ACHN (cell line): Measurements from ENCODE around the gene TCF4.
A peak's percentile ranks its signal among the peaks of the same experiment; 100 is the strongest.

Experiments
- DNase-seq: peaks from one replicate; pipeline ENCODE4 v3.0.0-alpha.2; 2015
- in situ Hi-C: cut with HindIII; loops from 2 replicates; pipeline ENCODE4 v1.10.0; 2017; ENCODE audit warnings: low sequenced_read_pairs, low pct_ligation_motif_present, low pct_unique_long_range_greater_than_20kb

The TCF4 gene

DNA sequence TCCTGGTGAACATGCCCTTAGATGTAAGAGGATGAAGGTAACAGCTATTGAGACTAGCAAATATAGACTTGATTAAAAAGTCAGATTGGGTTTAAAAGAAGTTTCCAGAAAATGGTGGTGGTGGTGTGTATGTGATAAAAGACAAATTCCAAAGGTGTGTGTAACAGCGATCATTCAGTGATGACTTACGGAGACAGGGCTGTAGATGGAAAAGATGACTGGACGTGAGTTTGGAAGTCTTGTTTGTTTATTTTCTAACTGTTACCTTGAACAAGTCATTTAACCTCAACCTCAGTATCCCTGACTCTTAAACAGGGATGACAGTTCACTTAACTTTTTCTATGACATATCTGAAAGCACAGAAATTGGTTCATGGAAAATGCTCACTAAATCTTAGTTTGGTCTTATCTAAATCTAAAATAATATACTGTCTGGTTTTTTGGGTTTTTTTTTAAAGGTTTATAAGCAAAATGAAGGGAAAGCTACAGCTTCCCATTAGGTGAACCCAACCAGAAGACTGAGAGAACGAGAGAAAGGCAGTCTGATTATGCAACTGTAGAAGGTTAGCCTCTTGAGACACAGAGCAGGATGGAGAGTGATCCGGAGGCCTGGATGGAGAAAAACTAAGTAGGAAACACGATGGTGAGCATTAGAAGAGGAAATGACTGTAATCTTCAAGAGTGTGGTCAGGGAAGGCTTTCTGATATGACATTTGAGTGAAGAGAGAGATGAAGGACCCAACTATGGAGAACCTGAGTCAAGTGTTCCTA, 71.9 kb downstream of the TCF4 start:
- in situ Hi-C loops, result no loop called here
- no peak for DNase-seq

DNA sequence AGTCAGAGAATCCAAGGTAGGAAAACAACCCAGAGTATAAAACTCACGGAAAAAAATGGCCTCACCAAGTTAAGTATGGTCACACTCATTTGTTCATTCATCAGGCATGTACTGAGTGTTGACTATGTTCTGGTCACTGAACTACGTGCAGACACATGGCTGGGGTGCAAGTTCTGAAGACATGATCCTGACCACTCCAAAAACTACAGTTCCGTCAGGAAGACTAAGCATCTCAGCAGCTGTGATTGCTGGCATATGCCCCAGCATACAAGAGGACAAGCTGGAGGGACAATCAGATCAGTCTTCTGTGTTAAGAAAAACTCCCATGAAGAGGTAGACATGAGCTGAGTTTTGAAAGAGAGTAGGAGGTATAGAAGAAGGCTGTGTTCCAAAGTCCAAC, 72.8 kb downstream of the TCF4 start:
- in situ Hi-C loops, result no loop called here
- DNase-seq, result no peak

DNA sequence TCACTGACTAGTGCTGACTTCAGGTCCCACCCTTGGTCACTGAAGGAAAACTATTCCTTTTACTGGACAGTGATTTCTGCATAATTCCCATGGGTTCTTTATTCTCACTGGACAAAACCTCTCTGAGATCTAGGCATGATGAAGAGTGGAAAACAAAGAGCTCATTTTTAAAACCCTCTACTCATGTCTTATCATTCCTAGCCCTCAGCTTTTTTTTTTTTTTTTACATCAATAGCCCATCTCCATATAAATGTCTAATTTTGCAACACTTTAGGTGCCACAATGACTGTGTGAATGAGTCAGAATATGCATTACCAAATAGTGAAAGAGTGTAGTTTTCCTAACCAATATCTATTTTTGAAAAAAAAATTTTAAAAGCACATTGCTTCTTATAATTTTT, 74.8 kb downstream of the TCF4 start:
- in situ Hi-C loops, result no loop called here
- DNase-seq, result no peak

DNA sequence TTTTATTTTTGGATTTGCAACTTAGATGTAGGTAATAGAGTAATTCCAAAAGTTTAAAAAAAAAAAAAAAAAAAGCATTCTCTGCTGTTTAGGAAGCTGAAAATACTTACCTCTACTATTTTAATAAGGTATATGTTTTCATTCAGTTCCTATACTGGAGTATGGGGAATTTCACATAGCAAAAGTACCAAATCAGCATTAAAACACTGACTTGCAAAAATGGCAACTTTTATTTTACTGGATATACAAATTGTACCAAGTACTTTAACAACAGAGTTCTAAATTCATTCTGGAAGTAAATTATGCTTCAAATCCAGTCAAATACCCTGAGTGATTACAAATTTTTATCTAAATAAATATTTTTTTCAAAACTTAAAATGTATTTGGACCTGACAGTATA, 76.7 kb downstream of the TCF4 start:
- in situ Hi-C loops, result no loop called here
- DNase-seq, result no peak

DNA sequence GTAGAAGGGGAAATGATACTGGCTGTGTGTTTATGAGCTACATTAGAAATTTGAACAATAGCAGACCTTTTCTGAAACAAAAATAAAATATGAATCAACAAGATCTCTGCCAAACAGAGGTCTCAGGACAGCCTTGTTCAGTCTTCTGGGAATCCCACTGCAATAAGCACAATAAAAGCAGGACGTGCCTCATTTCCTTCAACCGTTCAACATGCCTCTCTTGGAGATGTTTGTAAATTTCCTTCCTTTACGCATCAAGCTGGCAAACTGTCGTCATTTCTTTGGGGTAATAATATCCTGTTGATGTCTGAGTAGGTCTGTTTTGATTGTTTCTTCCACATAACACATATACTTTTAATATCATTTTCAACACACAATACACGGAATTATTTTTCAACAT, 77.2 kb downstream of the TCF4 start:
- in situ Hi-C loops, result no loop called here
- DNase-seq, result peak; percentile 52

DNA sequence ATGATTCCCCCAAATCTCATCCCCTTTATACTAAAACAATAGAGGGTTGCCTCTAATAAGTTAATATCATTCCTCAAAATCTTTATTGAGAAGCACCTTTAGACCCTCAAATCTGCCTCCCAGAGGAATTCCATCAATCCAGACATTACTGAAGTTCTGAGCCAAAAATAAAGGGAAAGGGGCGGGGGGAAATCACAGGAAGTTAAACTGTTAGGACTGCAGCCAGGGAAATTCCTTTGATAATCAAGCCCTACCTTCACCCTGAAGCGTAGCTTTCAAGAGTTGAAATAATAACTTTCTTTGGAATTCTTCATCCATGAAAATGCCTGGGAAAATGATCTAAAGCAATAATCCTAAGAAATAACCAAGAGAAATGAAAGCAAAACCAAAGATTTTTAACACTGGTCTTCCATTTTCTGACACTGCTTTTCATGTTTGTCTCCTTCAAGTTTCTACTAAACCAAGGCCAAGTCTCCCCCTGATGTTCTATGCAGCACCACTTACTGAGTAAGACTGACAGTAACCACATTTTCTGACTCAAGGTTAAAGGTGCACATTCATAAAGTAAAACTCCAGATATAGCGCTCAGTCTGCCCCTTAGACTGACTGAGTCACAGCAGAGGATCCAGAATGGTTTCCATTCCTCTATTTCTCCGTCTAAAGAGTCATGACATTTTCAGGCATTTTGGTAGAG, 78.2 kb downstream of the TCF4 start:
- in situ Hi-C loops, result no loop called here
- peak; percentile 82 for DNase-seq

DNA sequence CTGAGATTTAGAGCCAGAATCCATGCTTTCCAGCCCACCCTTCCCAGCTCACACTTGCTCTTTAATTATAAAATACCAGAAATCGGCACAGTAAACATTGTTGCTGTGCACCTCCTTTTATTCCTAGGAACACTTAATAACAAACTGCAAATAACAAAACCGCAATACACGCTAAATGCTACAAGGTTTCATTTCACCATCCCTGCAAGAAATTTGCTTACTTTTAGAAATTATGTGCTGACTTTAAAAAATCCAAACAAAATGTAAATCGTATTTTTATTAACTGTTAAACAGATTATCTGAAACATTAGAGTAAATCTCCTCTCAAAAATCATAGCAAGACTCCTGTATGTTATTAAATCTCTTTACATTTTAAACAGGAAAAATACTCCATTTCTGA, 79.3 kb downstream of the TCF4 start:
- in situ Hi-C loops, result no loop called here
- DNase-seq, result no peak

DNA sequence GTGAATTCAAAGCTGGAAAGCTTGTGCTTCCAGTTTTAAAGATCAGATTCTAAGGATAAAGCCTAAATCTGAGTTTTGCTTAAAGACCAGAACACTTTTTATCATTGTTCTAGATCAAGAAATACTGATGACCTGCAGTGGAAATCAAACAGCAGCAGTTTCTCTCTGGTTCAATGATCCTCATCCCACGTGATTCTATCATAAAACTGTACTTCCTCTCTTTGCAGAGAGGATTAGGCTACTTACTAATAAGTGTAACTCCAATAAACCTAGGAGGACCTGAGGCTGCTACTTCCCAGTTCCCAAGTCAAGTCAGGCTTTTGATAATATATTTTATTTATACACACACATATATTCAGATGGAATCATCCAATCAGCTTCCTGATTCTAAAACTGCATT, 81.9 kb downstream of the TCF4 start:
- no peak for DNase-seq
- in situ Hi-C loops, result no loop called here

DNA sequence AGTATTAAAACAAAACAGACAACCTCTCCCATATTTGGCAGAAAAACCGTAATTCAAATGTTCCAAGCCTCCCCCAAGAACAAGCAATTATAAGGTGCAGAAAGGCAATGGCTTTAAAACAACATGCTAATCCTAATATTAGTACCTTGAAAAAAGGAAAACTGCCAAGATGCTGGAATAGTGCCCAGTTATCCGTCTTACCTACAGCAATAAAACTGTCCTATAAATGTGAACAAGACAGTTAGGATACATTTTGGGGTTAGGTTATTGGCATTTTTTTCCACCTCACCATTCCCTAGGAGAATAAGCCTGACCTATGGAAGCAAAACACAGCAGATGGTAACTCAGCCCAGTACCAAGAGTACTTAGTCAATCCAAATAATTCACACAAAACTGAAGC, 83.2 kb downstream of the TCF4 start:
- in situ Hi-C loops, result no loop called here
- no peak for DNase-seq

DNA sequence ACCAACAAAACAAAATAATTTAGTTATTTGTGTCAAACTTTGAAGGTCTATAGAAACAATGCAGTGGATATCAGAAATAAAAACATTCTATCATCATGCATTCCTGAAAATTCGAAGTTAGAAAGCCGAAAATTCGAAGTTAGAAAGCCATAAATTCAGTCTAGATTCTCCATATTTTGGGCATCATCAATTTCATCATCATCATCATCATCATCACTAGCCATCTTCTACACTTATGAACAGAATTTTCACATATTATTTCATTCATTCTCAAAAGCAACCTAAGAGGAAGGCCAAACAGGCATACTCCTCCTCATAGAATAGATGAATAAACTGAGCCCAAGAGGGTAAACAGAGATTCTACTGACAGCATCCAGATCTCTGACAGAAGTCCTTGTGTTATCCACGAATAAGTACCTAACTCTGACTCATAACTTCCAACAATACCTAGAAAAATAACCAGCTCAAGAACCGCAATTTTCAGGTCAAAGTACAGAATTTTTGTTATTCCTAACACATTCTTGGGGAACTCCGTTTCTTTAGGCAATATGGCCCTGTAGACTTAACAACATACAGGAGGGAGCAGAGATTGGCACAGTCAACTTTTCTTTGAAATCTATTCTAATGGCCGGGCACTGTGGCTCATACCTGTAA, 84.7 kb downstream of the TCF4 start:
- in situ Hi-C loops, result no loop called here
- no peak for DNase-seq

DNA sequence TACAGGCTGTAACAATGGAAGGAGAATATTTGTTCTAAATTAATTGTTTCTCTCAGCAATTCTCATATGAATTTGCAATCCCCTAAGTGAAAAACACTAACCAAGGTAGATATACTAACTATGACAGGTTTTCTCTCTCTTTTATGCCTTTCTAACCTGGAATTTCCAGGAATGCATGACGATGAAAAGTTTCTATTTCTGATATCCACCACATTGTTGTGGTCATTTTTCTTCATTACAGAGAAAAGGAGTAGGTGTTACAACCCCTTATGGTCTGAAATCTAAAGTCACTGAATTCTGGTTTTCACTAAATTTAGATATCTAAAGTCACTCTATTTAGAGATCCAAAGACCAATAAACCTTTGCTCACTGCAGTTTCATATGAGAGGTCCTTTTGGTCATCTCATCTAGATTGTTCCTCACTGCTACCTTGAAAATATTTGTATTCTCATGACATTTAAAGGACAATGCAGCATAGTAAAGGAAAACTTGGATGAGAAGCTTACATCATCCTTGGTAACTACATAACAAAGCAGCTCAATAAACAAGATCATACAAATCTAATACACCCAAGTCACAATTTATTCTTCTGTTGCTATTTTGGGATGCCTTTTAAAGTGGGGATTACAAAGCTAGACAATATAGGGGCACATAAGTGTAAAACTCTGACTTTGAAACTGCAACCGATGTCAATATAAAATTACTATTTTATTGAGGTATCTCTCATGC, 85.8 kb downstream of the TCF4 start:
- DNase-seq, result no peak
- in situ Hi-C loops, result no loop called here

DNA sequence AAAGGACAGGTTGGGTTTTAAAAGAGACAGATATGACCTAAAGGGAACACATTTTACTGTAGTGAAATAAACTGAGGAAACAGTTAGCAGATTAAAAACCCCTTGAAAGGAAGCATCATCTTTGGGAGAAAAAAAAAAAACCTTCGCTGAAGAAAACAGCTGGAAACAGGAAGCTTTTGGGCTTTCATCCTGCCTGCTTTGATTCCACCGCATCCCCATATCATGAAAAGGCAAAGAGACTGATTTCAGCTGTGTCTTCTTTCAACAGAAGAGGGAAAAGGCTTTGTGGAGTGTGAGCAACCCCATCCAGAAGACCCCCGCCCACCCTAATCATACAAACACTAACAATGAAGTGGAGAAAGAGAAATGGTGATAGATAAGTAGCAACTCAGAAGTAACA, 86.4 kb downstream of the TCF4 start:
- in situ Hi-C loops, result no loop called here
- no peak for DNase-seq

DNA sequence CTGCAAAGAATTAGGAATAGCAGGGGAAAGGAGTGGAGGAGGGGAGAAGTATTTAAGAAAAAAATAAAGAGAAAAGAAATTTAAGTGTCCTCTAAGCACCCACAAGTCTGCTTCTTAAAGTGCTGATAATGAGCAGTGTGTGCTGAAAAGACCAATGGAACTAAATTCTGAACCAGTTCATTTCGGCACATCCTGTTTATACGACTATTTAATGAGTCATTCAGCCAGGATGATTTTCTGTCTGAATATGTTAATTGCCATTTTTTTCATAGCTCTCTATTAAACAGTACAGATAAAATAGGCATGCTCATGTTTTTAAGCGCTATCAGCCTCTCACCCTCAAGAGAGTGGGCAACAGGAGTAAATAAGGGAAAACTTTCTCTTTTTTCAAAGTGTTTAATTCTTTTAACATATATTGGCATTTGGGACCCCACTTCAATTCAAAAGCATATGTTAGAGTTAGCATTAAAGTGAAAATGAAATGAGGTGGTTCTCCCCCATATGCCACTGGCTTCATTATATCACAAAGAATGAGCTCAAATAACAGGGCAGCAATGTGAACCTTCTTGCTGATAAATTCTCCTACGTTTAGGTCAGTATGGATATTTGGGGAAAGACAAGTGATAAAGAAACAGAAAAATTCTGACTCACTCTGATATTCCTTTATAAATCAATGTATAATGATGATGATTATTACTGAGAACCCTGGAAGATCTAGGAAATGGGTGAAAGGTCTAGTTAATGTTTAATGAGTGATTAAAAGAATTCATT, 87.5 kb downstream of the TCF4 start:
- in situ Hi-C loops, result no loop called here

DNA sequence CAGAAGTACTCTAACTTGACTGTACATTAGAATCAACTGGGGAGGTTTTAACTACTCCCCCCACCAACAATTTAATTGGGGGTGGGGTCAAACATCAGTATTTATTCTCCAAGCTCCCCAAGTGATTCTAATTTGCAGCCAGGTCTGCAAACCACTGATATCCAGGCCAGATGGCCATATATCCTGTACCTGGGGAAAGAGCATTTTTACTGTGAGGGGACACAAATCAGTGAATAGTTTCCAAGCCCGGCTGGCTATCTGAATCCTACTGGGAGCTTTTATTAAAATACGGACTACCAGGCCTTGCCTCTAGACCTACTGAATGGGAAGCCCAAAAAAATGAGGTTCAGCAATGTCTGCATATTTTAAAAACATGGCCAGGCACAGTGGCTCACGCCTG, 88.5 kb downstream of the TCF4 start:
- in situ Hi-C loops, result no loop called here
- no peak for DNase-seq

More for the DNA sequence above, 87.5 kb downstream of the TCF4 start:
- no peak for DNase-seq

DNA sequence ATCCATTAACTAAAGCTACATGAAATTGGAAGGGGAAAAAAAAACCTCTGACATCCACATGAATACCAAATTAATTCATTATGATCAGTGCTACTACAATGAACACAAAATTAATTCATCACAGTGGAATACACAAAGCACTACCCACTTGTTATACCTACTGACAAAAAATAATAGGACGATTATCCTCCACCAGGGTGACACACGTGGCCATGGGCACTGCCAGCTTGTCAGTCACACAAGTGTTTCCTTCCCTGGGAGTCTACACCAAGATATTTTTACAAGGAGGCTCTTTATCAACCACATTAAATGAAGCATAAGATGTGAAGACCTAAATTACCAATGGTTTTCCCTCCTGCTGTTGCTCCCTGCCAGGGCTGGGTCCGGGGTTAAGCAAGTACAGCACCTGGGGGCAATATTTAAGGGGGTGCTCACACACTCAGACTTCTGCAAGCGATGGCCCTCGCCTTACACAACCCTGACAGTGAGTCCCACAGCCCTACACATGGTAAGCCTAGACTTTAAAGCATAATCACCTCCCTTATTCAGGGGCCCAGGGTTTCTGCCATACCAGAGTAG, 90.1 kb downstream of the TCF4 start:
- DNase-seq, result no peak
- in situ Hi-C loops, result no loop called here

DNA sequence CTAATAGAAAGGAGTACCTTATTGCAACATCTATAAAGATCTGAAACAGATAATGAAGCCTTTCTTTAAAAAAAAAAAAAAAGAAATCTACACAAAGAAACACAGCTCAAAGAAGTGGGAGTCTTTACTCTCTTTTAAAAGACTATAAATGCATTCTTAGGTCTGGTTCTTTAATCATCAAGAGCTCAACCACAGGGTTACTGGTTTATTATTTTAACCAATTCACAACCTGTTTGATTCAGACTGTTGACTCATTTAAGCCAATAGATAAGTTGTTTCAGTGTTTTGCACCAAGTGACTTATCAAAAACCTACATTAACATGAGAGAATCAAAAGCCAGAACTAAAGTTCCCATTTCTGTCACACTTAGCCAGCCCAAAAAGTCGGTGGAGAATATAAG, 93.1 kb downstream of the TCF4 start:
- in situ Hi-C loops, result no loop called here
- peak; percentile 13 for DNase-seq

DNA sequence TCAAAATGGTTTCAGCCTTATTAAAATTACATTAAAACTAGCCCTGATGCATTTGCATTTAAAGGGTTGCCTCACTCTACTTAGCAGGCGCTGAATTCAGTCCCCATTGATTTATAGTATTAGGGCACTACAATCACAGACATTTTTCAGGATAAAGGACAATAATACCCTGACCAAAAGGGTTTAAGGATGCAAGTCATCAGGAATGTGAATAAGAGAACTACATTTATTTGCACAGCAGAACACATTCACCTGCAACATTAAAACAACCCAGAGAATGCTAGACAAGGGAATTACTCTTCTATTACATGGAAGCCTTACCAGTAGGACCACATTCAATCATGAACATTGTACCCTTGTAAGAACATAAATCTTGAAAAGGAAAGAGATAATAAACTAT, 93.6 kb downstream of the TCF4 start:
- in situ Hi-C loops, result no loop called here

DNA sequence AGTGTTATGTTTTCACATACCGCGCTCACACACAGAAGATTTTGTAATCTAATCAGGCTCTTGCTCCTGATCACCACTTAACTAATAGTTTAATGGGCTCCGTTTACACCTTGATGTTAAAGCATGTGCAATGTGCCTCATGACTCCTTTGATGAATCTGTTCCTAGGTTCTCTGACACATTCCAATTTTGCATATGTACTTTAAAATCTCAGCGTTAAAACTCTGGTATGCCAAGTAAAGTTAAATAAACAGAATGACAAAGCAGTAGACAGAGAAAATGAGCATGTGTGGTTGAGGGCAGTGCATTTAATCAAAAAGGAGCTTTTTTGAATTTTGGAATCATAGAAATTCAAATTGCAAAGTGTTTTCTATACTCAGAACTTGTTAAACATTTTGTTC, 96.4 kb downstream of the TCF4 start:
- DNase-seq, result no peak
- in situ Hi-C loops, result no loop called here

More for the DNA sequence above, 93.6 kb downstream of the TCF4 start:
- DNase-seq, result no peak
